ENCODE results near the gene SCAI.

DNA sequence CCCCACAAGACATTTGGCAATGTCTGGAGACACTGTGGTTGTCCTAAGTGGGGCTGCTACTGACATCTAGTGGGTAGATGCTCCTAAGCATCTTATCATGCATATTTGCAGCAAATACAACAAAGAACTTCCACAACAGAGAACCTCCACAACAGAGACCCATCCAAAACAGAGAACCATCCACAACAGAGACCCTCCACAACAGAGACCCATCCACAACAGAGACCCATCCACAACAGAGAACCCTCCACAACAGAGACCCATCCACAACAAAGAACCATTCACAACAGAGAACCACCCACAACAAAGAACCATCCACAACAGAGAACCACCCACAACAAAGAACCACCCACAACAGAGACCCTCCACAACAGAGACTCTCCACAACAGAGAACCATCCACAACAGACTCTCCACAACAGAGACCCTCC is 248.6 kb downstream of the SCAI start:
- TF ChIP-seq FEZF1 (tag by site-specific recombination; IDR thresholded peaks at IDR 0.05) (no peak), YY1 (tag by site-specific recombination; IDR thresholded peaks at IDR 0.05) (no peak), KLF16 (tag by site-specific recombination; IDR thresholded peaks at IDR 0.05) (no peak), ZNF174 (tag by site-specific recombination; IDR thresholded peaks at IDR 0.05) (no peak), SP2 (tag by site-specific recombination; IDR thresholded peaks at IDR 0.05) (no peak), TCF7L2 (IDR thresholded peaks at IDR 0.05; ENCODE audit: borderline replicate concordance, low read depth, low read length) (no peak), MZF1 (tag by site-specific recombination; IDR thresholded peaks at IDR 0.05; ENCODE audit: borderline replicate concordance) (no peak), ZNF311 (tag by site-specific recombination; IDR thresholded peaks at IDR 0.05; ENCODE audit: borderline replicate concordance) (no peak)
- TF ChIP-seq, protein P1, sequence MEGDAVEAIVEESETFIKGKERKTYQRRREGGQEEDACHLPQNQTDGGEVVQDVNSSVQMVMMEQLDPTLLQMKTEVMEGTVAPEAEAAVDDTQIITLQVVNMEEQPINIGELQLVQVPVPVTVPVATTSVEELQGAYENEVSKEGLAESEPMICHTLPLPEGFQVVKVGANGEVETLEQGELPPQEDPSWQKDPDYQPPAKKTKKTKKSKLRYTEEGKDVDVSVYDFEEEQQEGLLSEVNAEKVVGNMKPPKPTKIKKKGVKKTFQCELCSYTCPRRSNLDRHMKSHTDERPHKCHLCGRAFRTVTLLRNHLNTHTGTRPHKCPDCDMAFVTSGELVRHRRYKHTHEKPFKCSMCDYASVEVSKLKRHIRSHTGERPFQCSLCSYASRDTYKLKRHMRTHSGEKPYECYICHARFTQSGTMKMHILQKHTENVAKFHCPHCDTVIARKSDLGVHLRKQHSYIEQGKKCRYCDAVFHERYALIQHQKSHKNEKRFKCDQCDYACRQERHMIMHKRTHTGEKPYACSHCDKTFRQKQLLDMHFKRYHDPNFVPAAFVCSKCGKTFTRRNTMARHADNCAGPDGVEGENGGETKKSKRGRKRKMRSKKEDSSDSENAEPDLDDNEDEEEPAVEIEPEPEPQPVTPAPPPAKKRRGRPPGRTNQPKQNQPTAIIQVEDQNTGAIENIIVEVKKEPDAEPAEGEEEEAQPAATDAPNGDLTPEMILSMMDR (tag by site-specific recombination; IDR thresholded peaks at IDR 0.05) = peak; percentile 49; the same call in 1 of the 2 replicates
- TF ChIP-seq, protein P2, sequence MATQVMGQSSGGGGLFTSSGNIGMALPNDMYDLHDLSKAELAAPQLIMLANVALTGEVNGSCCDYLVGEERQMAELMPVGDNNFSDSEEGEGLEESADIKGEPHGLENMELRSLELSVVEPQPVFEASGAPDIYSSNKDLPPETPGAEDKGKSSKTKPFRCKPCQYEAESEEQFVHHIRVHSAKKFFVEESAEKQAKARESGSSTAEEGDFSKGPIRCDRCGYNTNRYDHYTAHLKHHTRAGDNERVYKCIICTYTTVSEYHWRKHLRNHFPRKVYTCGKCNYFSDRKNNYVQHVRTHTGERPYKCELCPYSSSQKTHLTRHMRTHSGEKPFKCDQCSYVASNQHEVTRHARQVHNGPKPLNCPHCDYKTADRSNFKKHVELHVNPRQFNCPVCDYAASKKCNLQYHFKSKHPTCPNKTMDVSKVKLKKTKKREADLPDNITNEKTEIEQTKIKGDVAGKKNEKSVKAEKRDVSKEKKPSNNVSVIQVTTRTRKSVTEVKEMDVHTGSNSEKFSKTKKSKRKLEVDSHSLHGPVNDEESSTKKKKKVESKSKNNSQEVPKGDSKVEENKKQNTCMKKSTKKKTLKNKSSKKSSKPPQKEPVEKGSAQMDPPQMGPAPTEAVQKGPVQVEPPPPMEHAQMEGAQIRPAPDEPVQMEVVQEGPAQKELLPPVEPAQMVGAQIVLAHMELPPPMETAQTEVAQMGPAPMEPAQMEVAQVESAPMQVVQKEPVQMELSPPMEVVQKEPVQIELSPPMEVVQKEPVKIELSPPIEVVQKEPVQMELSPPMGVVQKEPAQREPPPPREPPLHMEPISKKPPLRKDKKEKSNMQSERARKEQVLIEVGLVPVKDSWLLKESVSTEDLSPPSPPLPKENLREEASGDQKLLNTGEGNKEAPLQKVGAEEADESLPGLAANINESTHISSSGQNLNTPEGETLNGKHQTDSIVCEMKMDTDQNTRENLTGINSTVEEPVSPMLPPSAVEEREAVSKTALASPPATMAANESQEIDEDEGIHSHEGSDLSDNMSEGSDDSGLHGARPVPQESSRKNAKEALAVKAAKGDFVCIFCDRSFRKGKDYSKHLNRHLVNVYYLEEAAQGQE (tag by site-specific recombination; IDR thresholded peaks at IDR 0.05) = no peak
- TF ChIP-seq, protein P3, sequence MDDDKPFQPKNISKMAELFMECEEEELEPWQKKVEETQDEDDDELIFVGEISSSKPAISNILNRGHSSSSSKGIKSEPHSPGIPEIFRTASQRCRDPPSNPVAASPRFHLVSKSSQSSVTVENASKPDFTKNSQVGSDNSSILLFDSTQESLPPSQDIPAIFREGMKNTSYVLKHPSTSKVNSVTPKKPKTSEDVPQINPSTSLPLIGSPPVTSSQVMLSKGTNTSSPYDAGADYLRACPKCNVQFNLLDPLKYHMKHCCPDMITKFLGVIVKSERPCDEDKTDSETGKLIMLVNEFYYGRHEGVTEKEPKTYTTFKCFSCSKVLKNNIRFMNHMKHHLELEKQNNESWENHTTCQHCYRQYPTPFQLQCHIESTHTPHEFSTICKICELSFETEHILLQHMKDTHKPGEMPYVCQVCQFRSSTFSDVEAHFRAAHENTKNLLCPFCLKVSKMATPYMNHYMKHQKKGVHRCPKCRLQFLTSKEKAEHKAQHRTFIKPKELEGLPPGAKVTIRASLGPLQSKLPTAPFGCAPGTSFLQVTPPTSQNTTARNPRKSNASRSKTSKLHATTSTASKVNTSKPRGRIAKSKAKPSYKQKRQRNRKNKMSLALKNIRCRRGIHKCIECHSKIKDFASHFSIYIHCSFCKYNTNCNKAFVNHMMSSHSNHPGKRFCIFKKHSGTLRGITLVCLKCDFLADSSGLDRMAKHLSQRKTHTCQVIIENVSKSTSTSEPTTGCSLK (tag by site-specific recombination; IDR thresholded peaks at IDR 0.05) = no peak
- TF ChIP-seq, protein P4, sequence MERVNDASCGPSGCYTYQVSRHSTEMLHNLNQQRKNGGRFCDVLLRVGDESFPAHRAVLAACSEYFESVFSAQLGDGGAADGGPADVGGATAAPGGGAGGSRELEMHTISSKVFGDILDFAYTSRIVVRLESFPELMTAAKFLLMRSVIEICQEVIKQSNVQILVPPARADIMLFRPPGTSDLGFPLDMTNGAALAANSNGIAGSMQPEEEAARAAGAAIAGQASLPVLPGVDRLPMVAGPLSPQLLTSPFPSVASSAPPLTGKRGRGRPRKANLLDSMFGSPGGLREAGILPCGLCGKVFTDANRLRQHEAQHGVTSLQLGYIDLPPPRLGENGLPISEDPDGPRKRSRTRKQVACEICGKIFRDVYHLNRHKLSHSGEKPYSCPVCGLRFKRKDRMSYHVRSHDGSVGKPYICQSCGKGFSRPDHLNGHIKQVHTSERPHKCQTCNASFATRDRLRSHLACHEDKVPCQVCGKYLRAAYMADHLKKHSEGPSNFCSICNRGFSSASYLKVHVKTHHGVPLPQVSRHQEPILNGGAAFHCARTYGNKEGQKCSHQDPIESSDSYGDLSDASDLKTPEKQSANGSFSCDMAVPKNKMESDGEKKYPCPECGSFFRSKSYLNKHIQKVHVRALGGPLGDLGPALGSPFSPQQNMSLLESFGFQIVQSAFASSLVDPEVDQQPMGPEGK (tag by site-specific recombination; IDR thresholded peaks at IDR 0.05) = no peak
- TF ChIP-seq, protein P5, sequence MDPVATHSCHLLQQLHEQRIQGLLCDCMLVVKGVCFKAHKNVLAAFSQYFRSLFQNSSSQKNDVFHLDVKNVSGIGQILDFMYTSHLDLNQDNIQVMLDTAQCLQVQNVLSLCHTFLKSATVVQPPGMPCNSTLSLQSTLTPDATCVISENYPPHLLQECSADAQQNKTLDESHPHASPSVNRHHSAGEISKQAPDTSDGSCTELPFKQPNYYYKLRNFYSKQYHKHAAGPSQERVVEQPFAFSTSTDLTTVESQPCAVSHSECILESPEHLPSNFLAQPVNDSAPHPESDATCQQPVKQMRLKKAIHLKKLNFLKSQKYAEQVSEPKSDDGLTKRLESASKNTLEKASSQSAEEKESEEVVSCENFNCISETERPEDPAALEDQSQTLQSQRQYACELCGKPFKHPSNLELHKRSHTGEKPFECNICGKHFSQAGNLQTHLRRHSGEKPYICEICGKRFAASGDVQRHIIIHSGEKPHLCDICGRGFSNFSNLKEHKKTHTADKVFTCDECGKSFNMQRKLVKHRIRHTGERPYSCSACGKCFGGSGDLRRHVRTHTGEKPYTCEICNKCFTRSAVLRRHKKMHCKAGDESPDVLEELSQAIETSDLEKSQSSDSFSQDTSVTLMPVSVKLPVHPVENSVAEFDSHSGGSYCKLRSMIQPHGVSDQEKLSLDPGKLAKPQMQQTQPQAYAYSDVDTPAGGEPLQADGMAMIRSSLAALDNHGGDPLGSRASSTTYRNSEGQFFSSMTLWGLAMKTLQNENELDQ (tag by site-specific recombination; IDR thresholded peaks at IDR 0.05; ENCODE audit: low read depth) = no peak
